Suprapubic skin (tissue), 4 donors: ENCODE data around the gene CLEC1A. TPM values are rescaled to one million over a fixed set of nuclear protein-coding genes. Genes with fewer than 3 reads are reported as not detected.

Experiments
- DNase-seq, 2 donors: peaks; one replicate each; pipeline ENCODE4 v3.0.0-alpha.2; 2019; ENCODE audit warnings: low spot score in 2 of 2
- H3K27ac ChIP-seq: fragments of 200-600 bp; sonication (generic); one replicate; pipeline ENCODE4 v1.5.1; 2019
- H3K27me3 ChIP-seq: fragments of 200-600 bp; sonication (generic); one replicate; pipeline ENCODE4 v1.5.1; 2019
- H3K36me3 ChIP-seq: fragments of 200-600 bp; sonication (generic); one replicate; pipeline ENCODE4 v1.5.1; 2019
- H3K4me1 ChIP-seq: fragments of 200-600 bp; sonication (generic); one replicate; pipeline ENCODE4 v1.5.1; 2019
- H3K4me3 ChIP-seq: fragments of 200-600 bp; sonication (generic); one replicate; pipeline ENCODE4 v1.5.1; 2019; ENCODE audit warnings: mild to moderate bottlenecking
- H3K9me3 ChIP-seq: fragments of 200-600 bp; sonication (generic); one replicate; pipeline ENCODE4 v1.5.1; 2019
- CTCF ChIP-seq, 2 donors: fragments of 200-600 bp in 1 of 2; fragments of 450-650 bp in 1 of 2; sonication (generic) in 1 of 2; IDR thresholded peaks; one replicate each; pipeline ENCODE4 v1.5.1; 2016 to 2019; ENCODE audit warnings: antibody characterized with exemption in 2 of 2, mild to moderate bottlenecking in 1 of 2, moderate library complexity in 1 of 2
- EP300 ChIP-seq: sonication (generic); formaldehyde crosslinking; IDR thresholded peaks from one replicate; pipeline ENCODE4 v1.6.1; 2017; ENCODE audit warnings: antibody characterized with exemption
- POLR2A ChIP-seq, 2 donors: fragments of 450-650 bp; IDR thresholded peaks; one replicate each; pipeline ENCODE4 v1.6.1; 2017; ENCODE audit warnings: antibody characterized with exemption in 2 of 2, mild to moderate bottlenecking in 2 of 2, moderate library complexity in 2 of 2
- POLR2AphosphoS5 ChIP-seq, 3 donors: sonication (generic); formaldehyde crosslinking; IDR thresholded peaks; one replicate each; pipeline ENCODE4 v1.6.1; 2017; ENCODE audit warnings: antibody characterized with exemption in 3 of 3
- WGBS: methylation state at CpG from one replicate; pipeline ENCODE4 v1.1.5; 2018; 5-methylcytosine and 5-hydroxymethylcytosine counted together
- total RNA-seq, 4 donors: library from RNA; depleted of rRNA; stranded (reverse); fragments of >200 nt; gene quantifications; one replicate each; pipeline ENCODE4 v1.1.0, GENCODE V29; 2016

Gene CLEC1A
- total RNA-seq, 4 donors from 2014 or later, result 0.42 to 2.1 (median 1.1) TPM

GRCh38 chr12:10102322-10102721 lies 3.5 kb upstream of the CLEC1A start:
- Histone ChIP-seq H3K9me3 (no peaks in the 10 kb centered on the region), H3K27ac (no peak overlapping the region), H3K27me3 (no peaks in the 10 kb centered on the region), H3K4me3 (no peak overlapping the region), H3K4me1 (peaks cover 24% of the 10 kb centered on the region), H3K36me3 (no peaks in the 10 kb centered on the region)
- TF ChIP-seq POLR2AphosphoS5 (IDR thresholded peaks at IDR 0.05) (no peak), POLR2A (IDR thresholded peaks at IDR 0.05) (no peak), EP300 (no peak)
- DNase-seq, result no peak
- 90% methylated on average over 2 of the region's 2 CpGs for whole genome bisulfite sequencing

GRCh38 chr12:10101648-10102220 lies 2.9 kb upstream of the CLEC1A start:
- DNase-seq, result no peak
- TF ChIP-seq POLR2A (IDR thresholded peaks at IDR 0.05) (no peak), POLR2AphosphoS5 (IDR thresholded peaks at IDR 0.05) (no peak), EP300 (no peak), CTCF (IDR thresholded peaks at IDR 0.05) (no peak)
- no peaks in the 10 kb centered on the region for H3K27me3 ChIP-seq
- no peaks in the 10 kb centered on the region for H3K9me3 ChIP-seq
- no peak overlapping the region for H3K4me3 ChIP-seq
- 100% methylated on average over 1 of the region's 1 CpG for WGBS
- no peaks in the 10 kb centered on the region for H3K36me3 ChIP-seq
- H3K27ac ChIP-seq, result no peak overlapping the region
- H3K4me1 ChIP-seq, result peaks cover 24% of the 10 kb centered on the region

- WGBS, result 16% methylated on average over 5 of the region's 5 CpGs
Observed at GRCh38 chr12:10101042-10101579, 2.3 kb upstream of the CLEC1A start.

GRCh38 chr12:10097521-10097920 lies 1.3 kb downstream of the CLEC1A start:
- Histone ChIP-seq H3K27me3 (no peaks in the 10 kb centered on the region), H3K27ac (peak overlapping the region; percentile 24), H3K4me1 (peaks cover 24% of the 10 kb centered on the region), H3K36me3 (no peaks in the 10 kb centered on the region), H3K4me3 (peak overlapping the region; percentile 18), H3K9me3 (no peaks in the 10 kb centered on the region)
- 51% methylated on average over 3 of the region's 3 CpGs for WGBS
- DNase-seq, result no peak
- no peak for TF ChIP-seq POLR2AphosphoS5 (IDR thresholded peaks at IDR 0.05)
- no peak for TF ChIP-seq POLR2A (IDR thresholded peaks at IDR 0.05)
- no peak for TF ChIP-seq CTCF (IDR thresholded peaks at IDR 0.05)
- TF ChIP-seq EP300, result no peak

More at GRCh38 chr12:10101042-10101579, 2.3 kb upstream of the CLEC1A start:
- TF ChIP-seq POLR2A (IDR thresholded peaks at IDR 0.05) (no peak), POLR2AphosphoS5 (IDR thresholded peaks at IDR 0.05) (no peak), CTCF (IDR thresholded peaks at IDR 0.05) (no peak), EP300 (no peak)
- peak overlapping the region; percentile 2 for H3K27ac ChIP-seq
- H3K4me1 ChIP-seq, result peaks cover 24% of the 10 kb centered on the region
- no peaks in the 10 kb centered on the region for H3K9me3 ChIP-seq
- no peak for DNase-seq
- no peaks in the 10 kb centered on the region for H3K36me3 ChIP-seq
- peak overlapping the region; percentile 1 for H3K4me3 ChIP-seq
- no peaks in the 10 kb centered on the region for H3K27me3 ChIP-seq

- H3K9me3 ChIP-seq, result no peaks in the 10 kb centered on the region
- no peaks in the 10 kb centered on the region for H3K27me3 ChIP-seq
- peak overlapping the region; percentile 18 for H3K4me3 ChIP-seq
- H3K27ac ChIP-seq, result no peak overlapping the region
- peaks cover 10% of the 10 kb centered on the region for H3K4me1 ChIP-seq
- H3K36me3 ChIP-seq, result no peaks in the 10 kb centered on the region
- DNase-seq, result no peak
- TF ChIP-seq POLR2A (IDR thresholded peaks at IDR 0.05) (no peak), CTCF (IDR thresholded peaks at IDR 0.05) (no peak), EP300 (no peak), POLR2AphosphoS5 (IDR thresholded peaks at IDR 0.05) (no peak)
- WGBS, result 85% methylated on average over 3 of the region's 3 CpGs
Observed at GRCh38 chr12:10095971-10096370, 2.8 kb downstream of the CLEC1A start.
